ENCODE measurements around the gene SSC4D.

GRCh38 chr7:76340617-76341131 is 68.8 kb downstream of the SSC4D start:
- TF ChIP-seq POLR2AphosphoS5 (IDR thresholded peaks at IDR 0.05) = no peak
- no peak for TF ChIP-seq CTCF (IDR thresholded peaks at IDR 0.05)
- TF ChIP-seq POLR2A (IDR thresholded peaks at IDR 0.05) = no peak
